HG03039 (cell line): ENCODE results near the gene SLC25A48.

Experiments
- ATAC-seq: cut with Tn5 transposase; IDR thresholded peaks from one replicate; pipeline ENCODE4 v1.9.1; 2021; ENCODE audit warnings: mild to moderate bottlenecking, moderate library complexity; ENCODE audit not compliant: unreplicated experiment

Gene SLC25A48

GRCh38 chr5:135834639-135835529, at the start of gene SLC25A48:
TSS of gene SLC25A48 (plus strand) at chr5:135834663. CDS start at chr5:135834848, 185 bp downstream.
- ATAC-seq, result no peak

DNA sequence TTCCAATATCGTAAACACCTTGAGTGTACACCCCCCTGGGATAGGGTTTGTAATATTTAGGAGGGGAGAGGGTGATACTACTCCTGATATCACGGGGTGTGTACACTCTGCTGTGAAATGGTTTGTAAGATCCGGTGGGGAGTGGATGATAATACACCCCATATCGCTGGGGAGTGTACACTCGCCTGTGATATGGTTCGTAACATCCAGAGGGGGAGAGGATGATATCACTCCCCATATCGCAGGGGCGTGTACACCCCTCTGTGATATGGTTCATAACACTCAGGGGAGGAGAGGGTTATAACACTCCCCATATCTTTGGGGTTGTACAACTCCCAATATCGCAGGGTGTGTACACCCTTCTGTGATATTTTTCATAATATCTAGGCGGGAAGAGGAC, 33.8 kb upstream of the SLC25A48 start:
- ATAC-seq, result no peak

- no peak for ATAC-seq
These were observed 24.1 kb upstream of the SLC25A48 start for GRCh38 chr5:135810188-135810943.

DNA sequence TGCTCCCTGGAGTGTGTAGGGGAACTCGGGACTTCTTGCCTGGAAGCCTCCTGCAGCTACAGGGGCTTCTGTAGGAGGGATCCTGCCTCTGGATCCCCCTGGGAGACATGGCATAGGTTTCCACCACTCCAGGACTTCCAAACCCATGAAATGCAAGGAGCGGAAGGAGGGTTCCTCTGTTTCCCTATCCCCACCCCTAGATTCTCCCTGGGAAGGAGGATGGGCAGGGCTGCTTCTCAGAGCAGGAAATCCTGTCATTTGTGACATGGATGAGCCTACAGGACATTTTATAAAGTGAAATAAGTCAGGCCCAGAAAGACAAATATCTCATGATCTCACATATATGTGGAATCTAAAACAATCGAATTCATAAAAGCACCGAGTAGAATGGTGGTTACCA, 23.5 kb upstream of the SLC25A48 start:
- ATAC-seq, result no peak

- no peak for ATAC-seq
These were observed 20.7 kb upstream of the SLC25A48 start for GRCh38 chr5:135813758-135814157.

DNA sequence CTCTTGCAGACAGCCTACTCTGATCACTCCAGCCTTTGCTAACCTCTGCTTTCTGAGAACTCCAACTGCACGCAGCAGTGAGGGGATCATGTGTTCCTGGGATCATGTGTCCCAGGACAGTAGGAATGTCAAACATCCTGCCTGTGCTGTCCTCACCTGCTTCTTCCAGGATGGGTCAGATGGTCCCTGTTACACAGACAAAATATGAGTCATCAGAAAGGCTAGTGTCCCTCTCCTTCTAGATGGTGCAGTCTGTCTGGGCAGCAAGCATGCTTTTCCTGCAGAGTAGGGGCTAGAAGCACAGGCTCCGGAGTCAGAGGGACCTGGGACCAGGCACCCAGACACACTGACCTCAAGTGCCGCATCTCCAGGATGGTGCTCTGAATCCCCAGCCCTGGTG, 20.1 kb upstream of the SLC25A48 start:
- no peak for ATAC-seq

DNA sequence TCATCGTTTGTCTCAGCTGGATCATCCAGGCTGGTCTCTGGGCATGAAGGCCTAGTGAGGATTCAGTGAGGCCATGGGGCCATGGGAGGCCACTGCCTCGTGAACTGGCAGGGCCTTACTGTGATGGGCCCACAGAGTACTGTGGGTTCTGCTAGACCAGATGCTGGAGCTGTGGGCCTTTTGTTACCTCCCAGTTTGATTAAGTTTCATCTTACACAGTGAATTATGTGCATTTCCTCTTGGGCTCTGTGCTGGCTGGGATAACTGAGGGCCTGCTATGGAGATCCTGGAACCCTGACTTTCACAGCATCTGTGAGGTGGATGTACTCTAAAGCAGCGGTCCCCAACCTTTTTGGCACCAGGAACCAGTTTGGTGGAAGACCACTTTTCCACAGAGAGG, 19.7 kb upstream of the SLC25A48 start:
- no peak for ATAC-seq

DNA sequence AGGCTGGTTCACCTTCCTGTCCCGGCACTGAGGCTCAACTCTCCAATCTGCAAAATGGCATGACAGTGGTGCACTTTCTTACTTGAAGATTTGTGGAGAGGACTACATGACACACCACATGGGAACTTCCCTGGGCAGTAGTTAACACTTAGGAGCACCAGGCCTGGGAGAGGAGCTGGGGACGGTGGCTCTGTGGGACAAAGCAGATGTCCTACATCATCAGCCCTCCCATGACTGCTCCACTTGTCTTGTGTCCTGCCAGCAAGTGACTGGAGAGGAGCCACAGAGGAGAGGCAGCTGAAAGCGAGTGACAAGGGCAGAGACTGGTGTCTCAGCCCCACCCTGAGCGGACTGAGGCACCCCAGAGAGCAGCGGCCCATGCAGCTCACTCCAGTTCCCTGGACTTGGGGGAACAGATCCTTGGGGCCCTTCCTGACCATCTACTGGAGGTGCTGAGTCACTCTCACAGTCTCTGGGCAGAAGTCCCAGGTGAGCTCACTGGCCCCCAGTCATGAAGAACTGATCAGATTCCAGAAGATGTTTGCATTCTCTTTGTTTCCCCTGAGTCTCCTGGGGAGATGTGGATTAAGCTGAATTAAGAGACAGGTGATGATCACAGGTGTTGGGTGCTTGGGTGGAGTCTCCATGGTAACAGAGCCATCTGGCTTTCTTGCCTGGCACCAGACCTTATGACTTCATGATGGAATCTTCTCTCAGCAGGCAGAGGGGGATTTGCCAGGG, 13.2 kb upstream of the SLC25A48 start:
- ATAC-seq, result no peak

DNA sequence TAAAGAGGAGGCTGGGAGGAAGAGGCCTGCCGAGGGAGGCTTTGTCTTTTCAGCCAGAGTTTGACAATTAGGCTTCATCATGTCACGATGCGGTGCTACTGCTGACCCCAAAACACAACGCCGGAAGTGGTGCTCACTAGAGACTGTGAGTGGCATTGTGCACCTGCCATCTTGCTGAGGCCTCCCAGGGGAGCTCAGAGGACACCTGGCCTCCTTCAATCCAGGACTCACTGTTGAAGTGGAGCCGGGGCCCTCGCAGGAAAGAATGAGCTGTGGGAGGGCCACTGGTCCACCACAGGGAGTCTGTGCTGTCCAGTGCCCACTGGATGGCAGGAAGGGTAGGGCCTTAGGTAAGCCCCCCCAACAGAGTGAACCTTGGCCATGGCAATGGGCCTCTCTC, 12.7 kb upstream of the SLC25A48 start:
- ATAC-seq, result no peak

- no peak for ATAC-seq
These were observed 12.2 kb upstream of the SLC25A48 start for GRCh38 chr5:135822286-135822685.

DNA sequence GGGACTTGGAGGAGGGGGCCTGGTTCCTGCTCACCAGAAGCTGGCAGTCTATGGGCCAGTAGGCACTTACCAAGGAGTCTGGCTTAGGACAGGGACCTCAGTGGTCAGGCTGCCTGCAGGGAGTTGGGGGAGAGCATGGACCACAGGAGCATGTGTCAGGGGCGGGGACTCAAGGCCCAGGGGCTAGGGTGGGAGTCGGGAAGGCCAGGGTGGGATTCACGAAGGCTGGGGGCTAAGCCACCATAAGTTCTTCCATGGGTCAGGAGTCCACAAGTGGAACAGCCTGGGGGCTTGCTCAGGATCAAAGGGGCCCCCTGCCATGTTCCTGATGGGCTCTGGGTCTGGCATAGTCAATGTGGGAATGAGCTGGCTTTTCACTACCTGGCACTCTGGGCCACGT, 11.5 kb upstream of the SLC25A48 start:
- no peak for ATAC-seq

GRCh38 chr5:135823881-135824280, 10.6 kb upstream of the SLC25A48 start:
- ATAC-seq, result no peak

GRCh38 chr5:135824541-135825041, 9.9 kb upstream of the SLC25A48 start:
- ATAC-seq, result no peak

DNA sequence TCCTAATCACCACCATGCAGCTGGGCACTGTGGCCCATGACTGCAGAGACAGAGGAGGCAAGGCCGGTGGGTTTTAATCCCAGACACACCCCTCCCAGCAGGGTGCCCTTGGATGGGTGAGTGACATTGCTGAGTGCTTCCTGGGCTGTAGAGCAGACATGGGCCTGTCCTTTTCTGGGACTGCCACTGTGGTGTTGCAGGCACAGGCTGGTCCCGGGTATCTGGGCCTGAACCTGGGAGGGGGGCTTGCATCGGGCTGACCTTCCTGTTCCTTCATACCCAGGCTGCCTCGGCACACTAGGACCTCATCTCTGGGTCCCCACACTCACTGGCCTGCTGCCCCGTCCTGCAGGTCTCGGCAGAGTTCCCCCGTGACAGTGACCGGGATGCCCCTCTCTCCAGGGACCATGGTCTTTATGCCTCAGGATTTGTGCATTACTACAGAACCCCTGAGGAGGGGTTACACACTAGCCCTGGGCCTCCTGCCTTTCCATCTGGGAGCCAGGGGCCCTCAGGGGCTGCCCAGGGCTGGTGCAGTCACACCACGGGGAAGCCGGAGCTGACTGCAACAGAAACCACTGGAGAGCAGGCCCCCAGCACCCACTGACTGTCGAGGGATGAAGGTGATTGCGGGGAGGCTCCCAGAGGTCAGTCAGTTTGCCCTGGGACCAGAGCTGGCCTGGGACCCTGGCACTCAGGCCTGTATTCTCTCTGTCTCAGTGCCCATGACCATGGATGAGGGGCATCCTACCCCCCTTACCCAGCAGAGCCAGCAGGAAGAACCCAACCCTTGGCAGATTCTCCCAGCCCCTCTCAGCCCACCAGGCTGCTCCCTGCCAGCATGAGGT, 8.9 kb upstream of the SLC25A48 start:
- no peak for ATAC-seq

GRCh38 chr5:135826221-135826525, 8.3 kb upstream of the SLC25A48 start:
- no peak for ATAC-seq

DNA sequence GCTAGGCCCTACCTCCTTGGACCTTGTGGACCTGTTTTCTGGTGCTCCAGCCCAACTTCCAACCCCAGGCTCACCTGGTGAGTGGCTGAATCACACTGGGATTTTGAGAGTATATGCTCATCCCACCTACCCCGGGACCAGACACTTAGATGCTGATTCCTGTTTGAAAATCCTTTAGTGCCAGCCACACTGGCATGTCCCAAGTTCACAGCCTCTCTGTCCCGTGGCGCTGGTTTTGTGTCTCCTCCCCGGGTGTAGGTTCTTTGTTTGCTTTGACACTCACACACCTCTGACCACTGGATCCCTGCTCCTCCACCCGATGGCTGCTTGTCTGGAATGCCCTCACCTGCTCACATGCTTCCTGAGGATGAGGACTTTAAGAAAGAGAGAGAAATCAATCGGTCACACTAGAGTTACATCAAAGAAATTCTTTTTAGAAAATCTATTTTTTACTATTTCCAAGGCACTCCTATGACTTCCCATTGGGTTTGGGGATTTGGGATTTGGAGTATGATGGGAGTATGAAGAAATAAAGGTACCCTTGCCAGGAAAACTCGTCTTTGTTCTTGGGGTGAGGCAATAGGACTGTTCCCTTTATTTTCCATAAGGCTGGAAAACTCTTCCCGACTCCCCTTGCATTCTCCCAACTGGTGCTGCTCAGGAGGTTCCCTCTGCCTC, 7.3 kb upstream of the SLC25A48 start:
- ATAC-seq, result no peak

DNA sequence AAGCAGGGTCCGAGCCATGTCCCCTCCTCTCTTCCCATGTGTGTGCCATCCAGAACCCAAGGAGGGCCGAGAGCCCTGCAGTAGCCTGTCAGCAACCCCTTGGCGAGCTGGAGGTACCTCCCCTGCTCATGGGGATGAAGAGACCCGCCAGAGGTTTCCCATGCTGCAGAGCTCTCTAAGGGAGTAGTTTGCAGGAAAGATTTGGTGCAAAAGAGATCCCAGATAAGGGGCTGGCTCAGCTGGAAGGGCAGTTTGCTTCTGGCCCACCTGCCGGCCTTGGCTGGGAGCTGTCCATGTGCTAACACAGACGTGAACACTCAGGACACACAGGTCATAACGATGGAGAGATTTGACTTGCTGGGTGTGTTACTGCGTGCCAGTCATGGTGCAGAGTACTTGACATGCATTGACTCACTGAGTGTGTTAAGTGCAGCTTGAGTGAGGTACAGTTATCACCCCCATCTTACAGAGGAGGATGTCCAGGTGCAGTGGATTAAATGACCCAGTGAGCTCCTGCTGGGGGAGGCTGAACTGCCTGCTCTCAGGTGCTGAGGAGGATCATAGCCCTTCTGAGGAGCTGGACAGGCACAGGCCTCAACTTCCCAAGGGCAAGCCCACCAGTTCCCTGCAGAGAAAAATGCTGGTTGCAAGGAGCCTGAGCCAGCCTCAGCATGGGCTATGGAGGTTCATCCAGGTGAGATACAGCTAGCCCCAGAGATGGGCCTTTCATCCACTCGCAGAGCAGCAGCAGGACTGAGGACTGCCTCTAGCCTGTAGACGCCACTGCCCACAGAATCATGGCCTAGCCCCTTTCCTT, 6.3 kb upstream of the SLC25A48 start:
- no peak for ATAC-seq

DNA sequence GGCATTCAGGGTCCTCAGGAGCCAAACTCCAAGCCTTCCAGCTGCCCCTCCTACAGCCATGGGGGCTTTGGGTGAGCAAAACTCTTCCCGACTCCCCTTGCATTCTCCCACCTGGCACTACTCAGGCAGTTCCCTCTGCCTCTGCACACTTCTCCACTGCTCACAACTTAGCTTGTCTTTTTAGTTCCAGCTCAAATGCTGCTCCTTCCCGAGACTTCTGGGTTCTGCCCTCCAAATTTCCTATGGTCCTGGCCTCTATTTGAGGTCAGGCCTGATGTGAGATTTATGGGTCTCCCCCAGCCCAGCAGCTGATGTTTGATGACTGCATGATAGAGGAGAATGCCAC, 5.7 kb upstream of the SLC25A48 start:
- ATAC-seq, result no peak

GRCh38 chr5:135829179-135829578, 5.3 kb upstream of the SLC25A48 start:
- ATAC-seq, result no peak
